Stimulated activated CD4-positive, alpha-beta T cell treated with anti-CD3 and anti-CD28 coated beads, Interleukin-2, amount 100 ng/mL, for 48 hours (primary cell): ENCODE data around the gene CACNG1.

ENCODE experiments used
- DNase-seq, 2 donors: peaks; one replicate each; pipeline ENCODE4 v3.0.0-alpha.2; 2020

The CACNG1 gene, protein sequence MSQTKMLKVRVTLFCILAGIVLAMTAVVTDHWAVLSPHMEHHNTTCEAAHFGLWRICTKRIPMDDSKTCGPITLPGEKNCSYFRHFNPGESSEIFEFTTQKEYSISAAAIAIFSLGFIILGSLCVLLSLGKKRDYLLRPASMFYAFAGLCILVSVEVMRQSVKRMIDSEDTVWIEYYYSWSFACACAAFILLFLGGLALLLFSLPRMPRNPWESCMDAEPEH

DNA sequence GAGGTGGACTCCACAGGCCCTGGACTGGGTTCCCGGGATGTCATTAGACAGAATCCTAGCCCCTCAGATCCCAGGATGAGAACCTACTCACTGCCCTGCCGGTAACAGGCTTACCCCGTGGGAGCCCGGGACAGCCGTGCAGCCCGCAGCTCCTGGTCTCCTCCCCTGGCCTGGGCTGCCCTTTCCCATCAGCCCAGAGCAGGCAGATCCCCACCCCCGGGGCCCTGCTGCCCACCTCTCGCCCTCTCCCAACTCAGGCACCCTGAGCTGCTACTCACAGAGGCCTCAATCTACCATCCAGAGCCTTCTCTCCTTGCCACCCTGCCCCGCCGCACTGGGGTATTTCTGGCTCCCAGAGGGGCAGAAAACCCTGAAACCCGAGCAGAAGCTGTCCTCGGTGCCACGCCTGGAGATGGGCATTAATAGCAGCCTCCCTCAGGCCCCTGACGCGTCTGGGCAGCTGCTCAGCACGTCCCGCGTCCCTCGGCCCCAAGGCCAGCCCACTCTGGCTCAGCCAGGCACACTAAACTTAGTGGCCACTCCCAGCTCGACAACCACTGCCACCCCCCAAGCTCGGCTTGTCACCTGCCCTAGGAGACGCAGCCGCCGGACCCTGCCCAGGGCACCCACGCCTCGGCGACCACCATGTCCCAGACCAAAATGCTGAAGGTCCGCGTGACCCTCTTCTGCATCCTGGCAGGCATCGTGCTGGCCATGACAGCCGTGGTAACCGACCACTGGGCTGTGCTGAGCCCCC lies at the start of gene CACNG1:
Gene CACNG1 (plus strand): TSS at position 539 of the 757 bp plus-strand sequence. CDS start 107 bp downstream, at position 646.
- no peak for DNase-seq

DNA sequence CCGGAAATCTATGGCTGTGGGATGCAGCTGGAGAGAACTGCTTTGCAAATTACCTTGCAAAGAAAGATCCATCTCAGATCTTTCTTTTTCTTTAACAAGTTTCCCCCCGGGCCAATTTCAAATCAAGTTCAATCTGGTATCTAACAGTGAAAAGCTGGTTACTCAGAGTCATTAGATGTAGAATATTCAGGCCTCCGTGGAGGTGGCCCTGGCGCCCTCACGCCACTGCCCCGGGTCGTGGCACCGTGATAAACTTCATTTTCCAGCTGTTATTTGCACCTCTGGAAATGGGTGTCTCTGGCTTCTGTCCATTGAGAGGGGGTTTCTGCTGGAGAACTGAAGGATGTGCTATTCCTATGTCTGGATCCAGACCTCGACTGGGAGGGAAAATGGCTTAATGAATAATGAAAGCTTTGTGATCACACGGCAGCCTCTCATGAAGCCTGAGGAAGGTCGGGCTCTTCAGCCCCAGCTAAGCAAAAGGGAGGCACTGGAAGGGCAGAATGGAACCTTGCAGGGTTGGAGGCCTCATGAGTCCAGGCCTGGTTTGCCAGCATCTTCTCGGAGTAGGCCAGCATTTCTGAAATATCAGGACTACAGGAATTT lies 49.3 kb upstream of the CACNG1 start:
- DNase-seq, result no peak

DNA sequence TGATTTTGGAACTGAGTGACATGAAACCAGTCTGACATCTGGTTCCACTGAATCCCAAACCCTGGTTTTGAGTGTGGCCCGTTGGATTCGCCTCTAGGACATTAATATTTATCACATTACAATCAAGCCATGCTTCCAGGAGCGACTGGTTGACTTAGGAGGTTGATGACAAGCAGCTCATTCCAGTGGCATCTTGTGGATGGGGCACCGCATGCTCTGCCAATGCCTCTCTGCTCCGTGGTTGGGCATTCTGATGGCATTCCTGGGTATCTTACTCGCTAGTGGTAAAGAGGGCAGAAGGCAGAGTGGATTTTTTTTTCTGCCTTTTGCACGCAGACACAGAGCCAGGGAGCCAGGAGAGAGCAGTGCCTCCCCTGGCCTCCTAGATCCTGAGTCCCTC lies 48.4 kb upstream of the CACNG1 start:
- no peak for DNase-seq

DNA sequence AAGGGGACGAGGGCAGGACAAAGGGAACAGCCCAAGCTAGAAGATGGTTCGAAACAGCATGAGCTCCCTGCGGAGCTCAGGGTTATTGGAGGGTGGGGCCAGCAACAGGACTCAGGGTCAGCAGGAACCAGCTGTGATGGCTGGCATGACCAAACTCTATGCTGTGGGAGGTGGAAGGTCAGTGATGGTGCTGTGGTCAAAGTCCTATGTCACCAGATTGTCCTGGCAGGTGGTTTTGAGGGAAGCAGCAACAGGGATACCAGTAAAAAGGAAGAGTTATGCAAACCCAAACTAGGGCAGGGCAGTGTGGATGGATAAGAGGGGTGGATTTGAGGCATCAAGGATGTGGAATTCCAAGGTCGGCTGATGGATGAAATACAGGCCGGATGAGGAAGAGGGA lies 47.4 kb upstream of the CACNG1 start:
- DNase-seq, result no peak

DNA sequence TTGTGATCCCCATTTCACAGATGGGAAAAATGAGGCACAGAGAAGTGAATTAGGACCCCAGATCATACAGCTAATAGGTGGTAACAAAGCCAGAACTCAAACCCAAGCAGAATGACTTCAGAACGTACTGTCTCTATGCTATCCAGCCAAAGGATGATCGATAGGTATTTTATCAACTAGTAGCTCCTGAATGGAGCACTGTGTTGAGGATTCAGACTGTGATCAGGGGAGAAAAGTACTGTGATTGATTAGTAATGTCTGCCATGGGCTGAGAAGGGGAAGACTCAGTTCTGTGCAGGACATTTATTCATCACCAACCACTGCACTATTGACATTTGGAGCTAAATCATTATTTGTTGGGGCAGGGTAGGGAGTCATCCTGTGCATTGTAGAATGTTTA lies 41.1 kb upstream of the CACNG1 start:
- DNase-seq, result no peak

DNA sequence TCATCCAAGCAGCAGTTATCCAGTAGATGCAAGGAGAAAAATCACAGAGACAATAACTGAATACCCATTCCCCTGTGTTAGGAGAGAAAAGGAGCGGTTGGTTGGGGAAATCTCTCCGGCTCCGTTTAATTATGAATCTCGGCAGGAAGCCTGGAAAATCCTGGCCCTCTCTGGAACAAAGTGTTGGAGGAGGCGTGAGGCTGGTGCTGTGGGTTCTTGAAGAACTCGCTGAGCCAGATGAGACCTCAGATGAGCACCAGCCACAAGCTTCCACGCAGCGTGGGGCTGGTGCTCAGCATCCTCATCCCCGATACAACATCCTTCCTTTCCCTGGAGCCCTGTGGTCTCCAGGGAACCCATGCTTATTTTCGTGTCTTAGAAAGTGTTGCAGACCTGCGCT lies 40.2 kb upstream of the CACNG1 start:
- DNase-seq, result no peak

DNA sequence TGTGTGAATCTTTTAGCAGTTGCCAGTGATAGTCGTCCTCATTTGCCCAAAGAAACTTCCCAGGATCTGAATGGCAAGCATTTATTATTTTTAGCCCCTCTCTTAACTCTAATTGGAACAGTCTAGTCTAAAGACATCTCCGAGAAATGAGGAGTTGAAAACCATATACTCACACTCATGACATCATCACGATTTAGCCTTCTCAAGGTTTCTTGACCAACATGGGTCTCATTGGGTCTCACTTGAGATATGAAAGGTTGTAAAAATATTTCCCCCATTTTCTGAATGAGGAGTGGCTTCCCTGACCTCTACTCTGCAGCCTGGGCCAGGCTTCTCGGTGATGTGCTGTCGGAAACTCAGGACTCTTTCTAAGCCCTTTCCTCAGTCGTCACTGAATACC lies 37.1 kb upstream of the CACNG1 start:
- no peak for DNase-seq

DNA sequence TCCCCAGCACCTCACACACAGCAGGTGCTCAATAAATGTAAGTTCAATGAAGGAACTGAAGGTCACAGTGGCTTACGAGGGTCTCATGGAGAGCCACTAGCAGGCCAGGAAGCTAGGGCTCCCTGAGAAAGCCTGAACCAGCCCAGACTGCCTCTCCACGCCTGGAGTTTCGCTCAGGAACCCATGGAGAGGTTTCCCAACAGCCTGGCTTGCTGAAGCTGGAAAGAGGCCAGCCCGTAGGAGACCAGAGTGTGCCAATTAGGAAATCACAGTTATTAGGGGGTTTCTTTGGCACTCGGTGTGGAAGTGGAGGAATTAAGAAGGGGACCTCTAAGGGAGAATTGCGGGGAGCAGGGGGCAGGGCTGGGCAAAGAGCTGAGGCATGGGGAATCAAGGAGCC lies 36.3 kb upstream of the CACNG1 start:
- DNase-seq, result no peak

DNA sequence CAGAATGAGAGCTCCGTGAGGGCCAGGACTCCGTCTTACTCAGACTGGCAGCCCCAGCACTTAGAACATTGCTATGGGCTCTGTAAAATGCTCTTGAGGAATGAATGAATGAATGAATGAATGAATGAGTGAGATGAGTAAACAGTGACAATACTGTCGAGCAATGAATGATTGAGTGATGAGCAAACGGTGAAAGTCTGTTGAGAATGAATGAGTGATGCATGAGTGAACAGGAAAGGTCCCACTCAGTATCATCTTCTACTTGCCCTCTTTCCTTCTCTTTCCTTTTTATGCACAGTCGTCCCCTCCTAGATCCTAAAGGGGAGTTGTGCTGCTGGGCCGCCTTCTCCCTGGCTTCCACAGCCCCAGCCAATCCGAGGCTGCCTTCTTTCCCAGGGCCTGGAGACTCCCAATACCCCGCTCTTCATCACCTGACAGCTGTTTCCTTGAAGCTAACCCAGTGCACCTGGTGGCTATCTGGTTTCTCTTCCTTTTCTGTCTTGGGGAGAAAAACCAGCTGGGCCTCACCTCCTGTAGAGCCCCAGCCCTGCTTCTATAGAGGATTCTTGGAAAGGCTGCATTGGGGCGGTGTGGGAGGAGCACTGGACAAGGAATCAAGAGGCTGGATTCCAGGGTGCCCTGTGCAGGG lies 32.7 kb upstream of the CACNG1 start:
- no peak for DNase-seq

DNA sequence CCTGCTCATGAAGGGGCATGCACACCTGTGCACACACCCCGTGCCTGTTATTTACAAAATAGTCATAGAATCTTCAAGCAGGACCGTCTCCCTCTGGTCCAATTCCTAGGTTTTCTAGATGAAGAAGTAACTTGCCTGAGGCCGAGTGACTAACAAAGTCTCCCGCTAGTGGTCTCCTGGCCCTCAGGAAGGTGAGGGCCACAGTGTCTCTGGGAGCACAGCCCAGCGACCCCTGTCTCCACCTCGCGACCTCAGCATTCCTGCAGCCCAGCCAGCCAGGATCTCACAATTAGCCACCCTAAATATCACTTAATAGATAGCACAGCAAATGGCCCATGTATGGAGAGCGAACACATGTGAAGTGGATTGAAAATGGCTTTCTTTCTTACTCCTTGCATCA lies 30.5 kb upstream of the CACNG1 start:
- no peak for DNase-seq

DNA sequence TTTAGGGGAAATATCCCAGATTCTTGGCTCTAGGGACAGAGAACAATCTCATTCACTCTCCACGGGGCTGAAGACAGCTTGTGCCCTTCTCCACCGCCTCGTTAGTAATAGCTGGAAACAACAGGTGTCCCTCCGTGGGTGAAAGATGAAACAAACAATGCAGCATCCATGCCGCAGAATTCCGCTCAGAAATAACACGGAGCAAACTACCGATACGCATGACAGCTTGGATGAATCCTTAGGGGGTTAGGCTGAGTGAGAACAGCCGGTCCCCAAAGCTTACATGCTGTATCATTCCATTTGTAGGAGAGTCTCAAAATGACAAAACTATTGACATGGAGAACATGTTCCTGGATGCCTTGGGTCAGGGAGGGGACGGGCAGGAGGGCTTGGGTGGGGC lies 29.4 kb upstream of the CACNG1 start:
- no peak for DNase-seq

DNA sequence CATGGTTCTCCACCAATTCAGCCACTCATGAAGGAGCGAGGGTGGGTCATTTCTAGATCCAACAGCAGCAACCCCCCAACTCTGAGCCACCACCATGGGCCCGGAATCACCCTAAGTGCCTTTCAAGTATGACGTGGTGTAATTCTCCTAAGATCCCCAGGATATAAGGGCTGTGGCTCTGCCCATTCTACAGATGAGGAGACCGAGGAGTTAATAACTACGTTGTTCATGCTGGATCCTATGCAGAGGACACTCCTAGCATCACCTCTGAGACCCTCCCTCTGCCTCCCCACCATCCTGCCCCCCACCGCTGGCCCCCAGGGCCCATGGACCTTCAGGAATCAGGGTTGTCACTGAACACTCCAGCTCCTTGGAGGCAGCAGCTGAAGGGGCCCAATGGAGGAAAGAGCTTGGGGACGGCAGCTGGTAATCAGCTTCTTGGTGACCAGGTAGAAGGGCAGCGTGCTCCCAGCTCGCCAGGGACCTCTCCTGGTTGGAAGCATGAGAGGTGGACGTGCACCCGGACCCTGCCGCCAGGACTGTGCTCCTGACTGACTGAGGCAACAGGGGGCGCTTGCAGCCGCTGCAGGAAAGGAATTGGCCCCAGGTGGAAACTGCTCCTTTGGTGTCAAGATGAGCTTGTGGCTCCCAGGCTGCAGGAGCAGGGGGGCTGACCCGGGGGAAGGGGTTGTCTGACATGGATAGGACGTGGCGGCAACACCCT lies 28.2 kb upstream of the CACNG1 start:
- DNase-seq, result no peak

DNA sequence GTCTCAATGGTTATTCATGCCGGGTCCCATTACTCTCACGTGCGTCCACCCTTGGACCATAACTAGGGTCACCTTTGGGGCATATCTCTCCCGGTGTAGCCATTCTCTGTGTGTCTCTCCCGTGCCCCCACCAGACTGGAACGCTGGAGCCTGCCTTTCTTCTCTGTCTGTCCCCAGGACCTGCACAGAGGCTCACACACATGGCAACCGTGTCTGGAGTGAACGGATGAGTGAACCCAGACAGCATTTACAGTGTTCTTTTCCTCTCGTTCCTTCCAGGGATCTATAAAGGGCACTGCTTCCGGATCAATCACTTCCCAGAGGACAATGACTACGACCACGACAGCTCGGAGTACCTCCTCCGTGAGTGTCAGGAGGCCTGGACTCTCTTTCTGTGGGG lies 26.4 kb upstream of the CACNG1 start:
- DNase-seq, result no peak

DNA sequence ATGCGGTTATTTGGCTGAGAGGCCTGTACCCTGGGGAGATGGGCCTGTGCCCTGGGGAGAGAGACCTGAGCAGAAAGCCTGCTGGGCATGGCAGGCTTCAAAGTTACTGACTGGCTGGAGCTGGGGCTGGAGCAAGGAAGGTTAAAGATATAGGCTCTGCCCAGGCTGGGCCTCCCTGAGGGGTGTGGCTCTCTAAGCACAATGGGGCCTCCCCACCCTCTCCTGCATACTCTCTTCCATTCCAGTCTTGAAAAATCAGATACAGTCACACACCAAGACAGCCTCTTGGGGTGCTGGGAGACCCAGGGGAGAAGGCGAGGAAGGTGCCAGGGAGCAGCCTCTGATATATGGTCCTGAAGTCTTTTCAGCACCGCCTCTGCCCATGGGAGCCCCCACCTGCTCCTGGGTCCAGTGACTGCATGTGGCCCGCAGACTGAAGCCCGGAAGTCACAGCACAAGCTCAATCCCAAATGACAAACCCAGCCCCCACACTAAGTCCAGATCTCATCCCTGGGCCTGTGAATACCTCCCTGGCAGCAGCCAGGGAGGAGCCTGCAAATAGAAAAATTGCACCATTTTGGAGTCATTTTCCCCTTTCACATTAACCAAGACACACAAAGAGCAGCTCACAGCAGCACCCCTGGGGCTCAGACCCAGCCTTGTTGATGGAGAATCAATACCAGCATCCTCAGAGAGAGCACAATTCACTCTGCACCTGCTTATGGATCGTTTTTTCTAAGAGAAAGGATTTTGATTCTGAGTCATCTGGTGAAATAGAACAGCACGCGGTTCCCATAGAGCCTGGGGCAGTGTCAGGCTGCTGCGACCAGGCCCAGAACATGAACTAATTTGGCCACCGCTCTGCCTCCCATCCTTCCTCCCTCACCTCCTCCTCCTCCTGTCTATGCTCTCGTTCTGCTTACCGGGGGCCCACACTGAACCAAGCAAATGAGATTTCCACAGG lies 25.6 kb upstream of the CACNG1 start:
- no peak for DNase-seq

DNA sequence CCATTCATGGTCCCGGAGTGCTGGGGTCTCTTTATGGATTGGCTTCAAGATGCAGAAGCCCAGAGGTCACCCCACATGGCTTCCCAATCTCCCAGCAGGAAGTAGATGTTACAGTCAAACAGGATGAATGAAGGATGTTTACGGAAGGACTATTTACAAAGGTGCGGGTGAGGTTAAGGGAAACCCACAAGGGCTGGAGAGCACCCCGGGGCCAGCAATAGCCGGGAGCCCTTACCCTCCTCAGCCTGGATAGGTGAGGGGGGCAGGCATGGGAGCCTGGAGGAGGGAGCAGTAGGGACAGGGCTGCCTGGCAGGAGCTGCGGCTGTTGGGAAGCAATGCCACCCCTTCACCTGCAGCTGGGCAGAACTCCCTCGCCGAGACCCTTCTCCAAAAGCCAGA lies 24.5 kb upstream of the CACNG1 start:
- no peak for DNase-seq

DNA sequence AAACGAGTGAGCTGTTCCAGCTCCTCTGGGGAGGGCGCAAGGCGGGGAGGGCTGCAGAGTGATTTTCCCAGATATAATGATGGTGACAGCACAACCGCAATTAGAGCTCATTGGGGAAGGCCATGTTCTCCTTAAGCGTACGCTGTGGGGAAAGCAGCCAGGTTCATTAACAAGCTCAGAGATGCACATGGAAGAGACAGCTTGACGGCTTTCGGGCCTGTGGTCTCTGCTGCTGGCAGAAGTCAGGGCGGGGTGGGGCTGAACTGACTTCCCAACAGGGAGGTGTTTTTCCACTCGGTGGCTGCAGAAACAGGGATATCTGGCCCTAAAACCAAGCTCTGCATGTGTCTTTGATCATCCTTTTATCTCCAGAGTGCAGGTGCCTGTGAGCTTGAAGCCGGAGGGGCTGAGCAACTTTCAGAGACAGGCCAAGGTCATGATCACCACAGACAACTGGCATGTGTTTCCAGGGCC lies 24.0 kb upstream of the CACNG1 start:
- no peak for DNase-seq

DNA sequence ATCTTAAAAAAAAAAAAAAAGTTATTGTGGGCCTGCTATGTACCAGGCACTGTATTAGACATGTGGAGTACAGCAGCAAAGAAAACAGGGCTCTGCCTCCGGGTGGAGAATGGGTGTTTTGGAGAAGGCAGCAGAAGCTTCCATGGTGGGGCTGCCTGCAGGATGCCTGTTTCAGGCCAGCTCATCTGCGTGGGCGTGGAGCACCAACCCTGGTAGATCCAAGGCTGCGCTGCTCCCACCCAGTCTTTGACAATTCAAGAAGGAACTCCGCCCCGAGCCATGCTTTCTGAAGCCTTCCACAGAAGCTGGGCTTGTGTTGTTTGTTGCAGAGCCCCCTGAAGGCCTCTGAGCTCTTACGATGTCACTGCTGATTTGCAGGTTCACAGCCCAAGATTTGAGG lies 23.2 kb upstream of the CACNG1 start:
- DNase-seq, result no peak

DNA sequence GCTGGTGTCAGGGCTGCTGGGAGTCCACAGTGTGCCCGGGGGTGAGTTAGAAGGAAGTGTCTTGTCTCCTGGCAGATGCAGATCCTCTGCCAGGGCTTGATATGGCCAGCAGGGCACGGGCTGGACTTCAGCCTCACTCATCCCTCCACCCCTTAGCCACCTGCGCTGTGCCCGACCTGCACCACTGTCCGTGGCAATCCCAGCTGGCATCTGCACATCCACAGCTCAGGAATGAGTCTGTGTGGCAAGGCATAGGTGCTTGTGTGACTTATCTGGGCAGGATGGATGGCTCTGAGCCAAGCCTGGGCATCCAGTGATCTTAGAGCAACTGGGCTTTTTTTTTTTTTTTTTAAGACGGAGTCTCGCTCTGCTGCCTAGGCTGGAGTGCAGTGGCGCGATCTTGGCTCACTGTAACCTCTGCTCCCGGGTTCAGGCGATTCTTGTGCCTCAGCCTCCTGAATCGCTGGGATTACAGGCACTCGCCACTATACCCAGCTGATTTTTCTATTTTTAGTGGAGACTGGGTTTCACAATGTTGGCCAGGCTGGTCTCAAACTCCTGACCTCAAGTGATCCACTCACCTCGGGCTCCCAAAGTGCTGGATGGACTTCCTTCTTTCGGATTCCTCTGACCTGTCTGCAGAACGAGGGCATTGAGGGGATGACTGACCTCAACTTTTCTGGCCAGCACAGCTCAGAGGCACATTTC lies 22.5 kb upstream of the CACNG1 start:
- no peak for DNase-seq

DNA sequence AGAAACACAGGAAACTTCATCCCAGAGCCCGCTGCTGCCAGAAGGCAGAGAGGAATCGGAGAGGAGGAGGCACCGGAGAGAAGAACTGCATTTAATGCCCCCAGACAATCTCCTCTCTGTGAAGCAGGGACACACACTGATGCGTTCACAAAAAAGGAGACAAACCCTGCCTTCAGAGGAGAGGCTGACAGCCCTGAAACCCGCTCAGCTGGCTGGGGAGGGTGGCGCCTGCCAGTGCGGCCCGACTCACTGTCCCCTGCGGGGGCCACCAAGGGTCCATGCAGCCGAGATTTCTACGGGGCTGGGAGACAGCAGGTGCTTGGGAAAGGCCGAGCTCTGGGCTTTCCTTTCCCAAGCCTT lies 21.9 kb upstream of the CACNG1 start:
- DNase-seq, result no peak

DNA sequence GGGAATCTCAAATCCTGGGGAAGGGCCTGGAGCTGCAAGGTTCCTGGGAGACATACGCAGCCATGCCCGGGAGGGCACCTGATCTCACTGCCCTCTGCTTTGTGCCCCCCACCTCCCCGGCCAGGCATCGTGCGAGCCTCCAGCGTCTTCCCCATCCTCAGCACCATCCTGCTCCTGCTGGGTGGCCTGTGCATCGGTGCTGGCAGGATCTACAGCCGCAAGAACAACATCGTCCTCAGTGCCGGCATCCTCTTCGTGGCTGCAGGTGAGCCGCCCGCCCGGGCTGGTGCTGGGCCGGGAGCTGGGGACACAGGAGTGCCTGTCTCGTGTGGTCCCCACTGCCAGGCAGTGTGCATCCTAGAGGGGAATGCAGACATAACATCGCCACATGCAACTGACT lies 19.6 kb upstream of the CACNG1 start:
- no peak for DNase-seq

DNA sequence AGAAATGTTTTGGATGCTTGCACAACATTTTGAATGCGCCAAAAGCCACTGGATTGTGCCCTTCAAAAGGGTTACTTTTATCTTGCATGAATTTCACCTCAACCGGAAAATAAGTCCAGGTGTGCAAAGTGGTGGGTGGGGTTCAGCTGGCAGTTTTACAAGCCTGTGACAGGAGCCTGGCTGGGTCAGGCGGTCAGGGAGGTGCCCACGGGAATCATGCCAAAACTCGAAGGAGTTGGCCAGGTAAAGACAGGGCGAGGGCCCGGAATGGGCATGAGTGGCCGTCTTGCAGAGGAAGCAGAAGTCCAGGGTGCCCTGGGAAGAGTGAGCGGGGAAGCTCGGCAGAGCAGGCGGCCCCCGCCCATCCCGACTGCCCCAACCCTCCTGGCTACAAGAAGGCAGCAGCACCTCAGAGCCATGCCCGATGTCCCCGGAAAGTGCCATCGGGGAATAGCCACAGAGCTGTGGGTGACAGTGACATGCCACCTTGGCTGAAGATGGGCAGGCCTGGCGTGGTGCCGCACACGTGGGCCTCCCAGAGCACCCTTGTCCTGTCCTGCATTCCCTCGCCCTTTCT lies 19.1 kb upstream of the CACNG1 start:
- no peak for DNase-seq
